Gastrocnemius medialis (tissue), 4 donors: ENCODE data around the gene CLDND2.

Source experiments
- CTCF ChIP-seq, 5 experiments: fragments of 450-650 bp in 3 of 5; fragments of 200-600 bp in 2 of 5; sonication (generic) in 2 of 5; IDR thresholded peaks in 4 of 5; conservative IDR thresholded peaks in 1 of 5; 1 replicate in 4 of 5; 2 replicates in 1 of 5; pipeline ENCODE4 v1.5.1; 2016 to 2019; ENCODE audit warnings: antibody characterized with exemption in 5 of 5, mild to moderate bottlenecking in 3 of 5, moderate library complexity in 3 of 5
- POLR2A ChIP-seq, 2 donors: fragments of 450-650 bp; IDR thresholded peaks; one replicate each; pipeline ENCODE4 v1.6.1; 2017; ENCODE audit warnings: antibody characterized with exemption in 2 of 2, mild to moderate bottlenecking in 2 of 2, moderate library complexity in 2 of 2

- TF ChIP-seq POLR2A (IDR thresholded peaks at IDR 0.05) = no peak
- TF ChIP-seq CTCF (IDR thresholded peaks at IDR 0.05 in 4 of 5, conservative IDR thresholded peaks at IDR 0.05 in 1 of 5) = no peak
These were observed 33.3 kb upstream of the CLDND2 start for GRCh38 chr19:51402117-51402516.
